ENCODE results near the gene NDST3. TPM values are rescaled to one million over a fixed set of nuclear protein-coding genes. Genes with fewer than 3 reads are reported as not detected.
"Not testable (repeated sequence)": the region's sequence is repeated elsewhere in the genome, so short reads cannot be mapped to it uniquely, and the experiment has no call there.

The NDST3 gene
- total and polyA plus RNA-seq, 2 of the 13 experiments (the other 11 are each of a cell fraction or from before 2014, with no cell fraction given), result not detected

DNA sequence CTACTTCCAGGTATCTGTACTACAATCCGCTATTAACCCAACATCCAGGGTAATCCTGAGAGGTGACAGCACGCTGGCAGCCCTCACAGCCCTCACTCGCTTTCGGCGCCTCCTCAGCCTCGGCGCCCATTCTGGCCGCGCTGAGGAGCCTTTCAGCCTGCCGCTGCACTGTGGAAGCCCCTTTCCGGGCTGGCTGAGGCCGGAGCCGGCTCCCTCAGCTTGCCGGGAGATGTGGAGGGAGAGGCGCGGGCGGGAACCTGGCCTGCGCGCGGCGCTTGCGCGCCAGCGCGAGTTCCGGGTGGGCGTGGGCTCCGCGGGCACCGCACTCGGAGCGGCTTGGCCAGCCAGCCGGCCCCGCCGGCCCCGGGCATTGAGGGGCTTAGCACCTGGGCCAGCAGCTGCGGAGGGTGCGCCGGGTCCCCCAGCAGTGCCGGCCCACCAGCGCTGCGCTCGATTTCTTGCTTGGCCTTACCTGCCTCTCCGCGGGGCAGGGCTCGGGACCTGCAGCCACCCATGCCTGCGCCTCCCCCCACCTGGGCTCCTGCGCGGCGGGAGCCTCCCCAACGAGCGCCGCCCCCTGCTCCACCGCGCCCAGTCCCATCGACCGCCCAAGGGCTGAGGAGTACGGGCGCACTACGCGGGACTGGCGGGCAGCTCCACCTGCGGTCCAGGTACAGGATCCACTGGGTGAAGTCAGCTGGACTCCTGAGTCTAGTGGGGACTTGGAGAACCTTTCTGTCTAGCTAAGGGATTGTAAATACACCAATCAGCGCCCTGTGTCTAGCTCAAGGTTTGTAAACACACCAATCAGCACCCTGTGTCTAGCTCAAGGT lies 231.2 kb downstream of the NDST3 start (continued):
- TF ChIP-seq, protein P1, sequence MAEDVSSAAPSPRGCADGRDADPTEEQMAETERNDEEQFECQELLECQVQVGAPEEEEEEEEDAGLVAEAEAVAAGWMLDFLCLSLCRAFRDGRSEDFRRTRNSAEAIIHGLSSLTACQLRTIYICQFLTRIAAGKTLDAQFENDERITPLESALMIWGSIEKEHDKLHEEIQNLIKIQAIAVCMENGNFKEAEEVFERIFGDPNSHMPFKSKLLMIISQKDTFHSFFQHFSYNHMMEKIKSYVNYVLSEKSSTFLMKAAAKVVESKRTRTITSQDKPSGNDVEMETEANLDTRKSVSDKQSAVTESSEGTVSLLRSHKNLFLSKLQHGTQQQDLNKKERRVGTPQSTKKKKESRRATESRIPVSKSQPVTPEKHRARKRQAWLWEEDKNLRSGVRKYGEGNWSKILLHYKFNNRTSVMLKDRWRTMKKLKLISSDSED (CRISPR knock-in tag; IDR thresholded peaks at IDR 0.05), result no peak

DNA sequence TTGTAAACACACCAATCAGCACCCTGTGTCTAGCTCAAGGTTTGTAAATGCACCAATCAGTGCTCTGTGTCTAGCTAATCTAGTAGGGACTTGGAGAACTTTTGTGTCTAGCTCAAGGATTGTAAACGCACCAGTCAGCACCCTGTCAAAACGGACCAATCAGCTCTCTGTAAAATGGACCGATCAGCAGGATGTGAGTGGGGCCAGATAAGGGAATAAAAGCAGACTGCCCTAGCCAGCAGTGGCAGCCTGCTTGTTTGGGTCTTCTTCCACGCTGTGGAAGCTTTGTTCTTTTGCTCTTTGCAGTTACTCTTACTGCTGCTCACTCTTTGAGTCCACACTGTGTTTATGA lies 231.8 kb downstream of the NDST3 start:
- H2AFZ ChIP-seq (ENCODE audit: low read length); H3K4me1 ChIP-seq (ENCODE audit: insufficient read depth, low read length); H3K36me3 ChIP-seq (replicated peaks in 1 of 2; ENCODE audit: control insufficient read depth in 1 of 2, insufficient read depth in 2 of 2, low read length in 2 of 2); H3K27me3 ChIP-seq (ENCODE audit: control insufficient read depth in 1 of 2, insufficient read depth in 2 of 2, low read length in 2 of 2); H3K27ac ChIP-seq (ENCODE audit: extremely low read length, insufficient read depth, low read length); ATAC-seq; H3K4me2 ChIP-seq (ENCODE audit: low read depth, low read length); CTCF ChIA-PET (ENCODE audit: low intra/inter-chr PET ratio, low total read pairs); POLR2A ChIA-PET; H3K9me3 ChIP-seq (ENCODE audit: low read length); intact Hi-C loops (cut with micrococcal nuclease; ENCODE audit: unreplicated experiment); FAIRE-seq; H3K9ac ChIP-seq (ENCODE audit: insufficient read depth, low read depth, low read length); BruUV-seq (replicated peaks); DNase-seq (ENCODE audit: low spot score); H3K79me2 ChIP-seq (ENCODE audit: insufficient read depth, low read length); H4K20me1 ChIP-seq (ENCODE audit: insufficient read depth, low read length); H3K4me3 ChIP-seq (replicated peaks in 1 of 3; ENCODE audit: insufficient read depth in 1 of 3, low read depth in 2 of 3, low read length in 3 of 3); in situ Hi-C loops (cut with HindIII; ENCODE audit: extremely low pct_ligation_motif_present, low pct_unique_long_range_greater_than_20kb): not testable (repeated sequence)
- 87% methylated on average over 4 of the region's 4 CpGs for WGBS (ENCODE audit: low lambda C conversion rate)
- peak; percentile 32; the same call in 1 of the 2 replicates for TF ChIP-seq POGZ (CRISPR knock-in tag; IDR thresholded peaks at IDR 0.05)
- peak; percentile 58 for TF ChIP-seq NFYB (CRISPR knock-in tag; IDR thresholded peaks at IDR 0.05)
- TF ChIP-seq NFYC (CRISPR knock-in tag; IDR thresholded peaks at IDR 0.05), result peak; percentile 52; the same call in 1 of the 2 replicates

DNA sequence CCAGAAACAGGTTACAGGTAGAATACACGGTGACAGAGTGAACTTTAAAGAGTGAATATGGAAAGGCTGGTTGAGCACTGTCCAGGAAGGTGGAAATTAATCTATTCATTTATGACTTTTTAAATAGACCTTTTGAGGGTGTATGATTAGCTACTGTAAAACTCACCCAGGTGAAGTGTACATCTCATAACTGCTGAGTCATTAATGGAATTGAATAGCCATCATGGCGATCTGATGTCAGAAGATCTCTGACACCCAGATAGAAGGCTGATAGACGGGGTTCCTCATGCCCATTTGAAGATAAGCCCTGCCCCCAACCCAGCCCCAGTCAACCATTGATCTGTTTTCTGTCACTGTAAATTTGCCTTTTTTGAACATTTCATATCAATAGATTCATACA lies 234.5 kb downstream of the NDST3 start:
- no peak for ATAC-seq
- TF ChIP-seq NFE2L2 (IDR thresholded peaks at IDR 0.05; ENCODE audit: low read length) (peak; percentile 75), EP300 (IDR thresholded peaks at IDR 0.05; ENCODE audit: low read depth in 2 of 2, low read length in 2 of 2) (no peak), EP300 (CRISPR knock-in tag; IDR thresholded peaks at IDR 0.05; ENCODE audit: borderline replicate concordance) (no peak), ZNF17 (CRISPR knock-in tag; IDR thresholded peaks at IDR 0.05) (no peak), MAFK (conservative IDR thresholded peaks at IDR 0.05 in 1 of 2, IDR thresholded peaks at IDR 0.05 in 1 of 2; ENCODE audit: low read length in 2 of 2) (peak in 1 of 2 experiments; percentile 39; a peak in 2 of 4 replicates)
- Histone ChIP-seq H3K27me3 (ENCODE audit: control insufficient read depth in 1 of 2, insufficient read depth in 2 of 2, low read length in 2 of 2) (no peaks in the 10 kb centered on the region), H3K9me3 (ENCODE audit: low read length) (no peaks in the 10 kb centered on the region), H3K4me1 (ENCODE audit: insufficient read depth, low read length) (no peaks in the 10 kb centered on the region), H2AFZ (ENCODE audit: low read length) (no peak overlapping the region), H3K4me2 (ENCODE audit: low read depth, low read length) (no peak overlapping the region), H3K27ac (ENCODE audit: extremely low read length, insufficient read depth, low read length) (no peak overlapping the region), H3K36me3 (replicated peaks in 1 of 2; ENCODE audit: control insufficient read depth in 1 of 2, insufficient read depth in 2 of 2, low read length in 2 of 2) (no peaks in the 10 kb centered on the region), H3K79me2 (ENCODE audit: insufficient read depth, low read length) (no peaks in the 10 kb centered on the region), H3K4me3 (replicated peaks in 1 of 3; ENCODE audit: insufficient read depth in 1 of 3, low read depth in 2 of 3, low read length in 3 of 3) (no peak overlapping the region), H4K20me1 (ENCODE audit: insufficient read depth, low read length) (no peaks in the 10 kb centered on the region), H3K9ac (ENCODE audit: insufficient read depth, low read depth, low read length) (no peak overlapping the region)
- in situ Hi-C loops (cut with HindIII; ENCODE audit: extremely low pct_ligation_motif_present, low pct_unique_long_range_greater_than_20kb), result no loop called here
- FAIRE-seq, result no peak
- no peak for DNase-seq (ENCODE audit: low spot score)
- intact Hi-C loops (cut with micrococcal nuclease; ENCODE audit: unreplicated experiment), result no loop called here
- 20% methylated on average over 3 of the region's 3 CpGs for WGBS (ENCODE audit: low lambda C conversion rate)
- POLR2A ChIA-PET, result no interaction called here
- no TSS peak for BruUV-seq (replicated peaks)
- CTCF ChIA-PET (ENCODE audit: low intra/inter-chr PET ratio, low total read pairs), result no interaction called here
